Frontal cortex (tissue), 4 donors: ENCODE measurements around the gene PDLIM5. TPM values are rescaled to one million over a fixed set of nuclear protein-coding genes. Genes with fewer than 3 reads are reported as not detected.

ENCODE experiments used
- DNase-seq, 2 donors: peaks; one replicate each; pipeline ENCODE4 v3.0.0; 2012; ENCODE audit warnings: low spot score in 2 of 2
- FAIRE-seq: peaks from 2 replicates; lab custom pipeline; 2012; peaks lifted over from hg19 to GRCh38; lab: Jason Lieb, UNC
- total RNA-seq: library from RNA; depleted of rRNA; stranded (reverse); fragments of >200 nt; gene quantifications from one replicate; pipeline ENCODE4 v1.2.3, GENCODE V29; 2014
- donor health status: control.
- donor health status: control.
- donor health status: control.

Gene PDLIM5
- total RNA-seq, 1 donor from 2014 or later, result 20.0 TPM

GRCh38 chr4:94665500-94666404 is 214.0 kb downstream of the PDLIM5 start:
- DNase-seq (no peak), FAIRE-seq (no peak)

- DNase-seq (no peak), FAIRE-seq (no peak)
These were observed 217.0 kb downstream of the PDLIM5 start for GRCh38 chr4:94668724-94669123.

GRCh38 chr4:94669672-94670664 is 218.2 kb downstream of the PDLIM5 start:
- no peak for FAIRE-seq
- DNase-seq, result no peak

- no peak for FAIRE-seq
- DNase-seq, result no peak
These were observed 219.4 kb downstream of the PDLIM5 start for GRCh38 chr4:94671113-94671512.

GRCh38 chr4:94673961-94674360 is 222.2 kb downstream of the PDLIM5 start:
- FAIRE-seq, result no peak
- no peak for DNase-seq

GRCh38 chr4:94676970-94677369 is 225.2 kb downstream of the PDLIM5 start:
- DNase-seq (no peak), FAIRE-seq (no peak)

GRCh38 chr4:94678896-94679295 is 227.2 kb downstream of the PDLIM5 start:
- DNase-seq (no peak), FAIRE-seq (no peak)

- FAIRE-seq (no peak), DNase-seq (no peak)
These were observed 228.6 kb downstream of the PDLIM5 start for GRCh38 chr4:94680176-94680862.

GRCh38 chr4:94686086-94686485 is 234.3 kb downstream of the PDLIM5 start:
- DNase-seq (no peak), FAIRE-seq (no peak)

- FAIRE-seq (no peak), DNase-seq (no peak)
These were observed 237.6 kb downstream of the PDLIM5 start for GRCh38 chr4:94689155-94689860.

- no peak for FAIRE-seq
- no peak for DNase-seq
These were observed 239.1 kb downstream of the PDLIM5 start for GRCh38 chr4:94690851-94691254.

GRCh38 chr4:94691552-94691951 is 239.8 kb downstream of the PDLIM5 start:
- DNase-seq (no peak), FAIRE-seq (no peak)

GRCh38 chr4:94695384-94695783 is 243.6 kb downstream of the PDLIM5 start:
- FAIRE-seq, result no peak
- no peak for DNase-seq

GRCh38 chr4:94698187-94698586 is 246.4 kb downstream of the PDLIM5 start:
- FAIRE-seq, result no peak

GRCh38 chr4:94700298-94700697 is 248.6 kb downstream of the PDLIM5 start:
- DNase-seq (no peak), FAIRE-seq (no peak)

More at GRCh38 chr4:94698187-94698586, 246.4 kb downstream of the PDLIM5 start:
- no peak for DNase-seq

GRCh38 chr4:94701631-94702300 is 250.0 kb downstream of the PDLIM5 start:
- DNase-seq, result no peak
- FAIRE-seq, result no peak

- FAIRE-seq, result no peak
- no peak for DNase-seq
These were observed 259.9 kb downstream of the PDLIM5 start for GRCh38 chr4:94711635-94712034.

- FAIRE-seq (no peak), DNase-seq (no peak)
These were observed 262.8 kb downstream of the PDLIM5 start for GRCh38 chr4:94714365-94715160.
